GM18951 (cell line): ENCODE results near the gene CISH.

Source experiments
- POLR2A ChIP-seq: IDR thresholded peaks from 4 replicates; pipeline ENCODE4 v1.6.1; 2011; ENCODE audit warnings: mild to moderate bottlenecking; ENCODE audit not compliant: insufficient read length, insufficient read depth; ENCODE audit errors: extremely low read depth
- in situ Hi-C: fragments of 300-500 bp; cut with MboI; formaldehyde crosslinking; loops from one replicate; pipeline ENCODE4 v1.12.0; 2022; ENCODE audit warnings: low sequenced_read_pairs, mixed read lengths, inconsistent platforms; ENCODE audit not compliant: unreplicated experiment

The CISH gene

DNA sequence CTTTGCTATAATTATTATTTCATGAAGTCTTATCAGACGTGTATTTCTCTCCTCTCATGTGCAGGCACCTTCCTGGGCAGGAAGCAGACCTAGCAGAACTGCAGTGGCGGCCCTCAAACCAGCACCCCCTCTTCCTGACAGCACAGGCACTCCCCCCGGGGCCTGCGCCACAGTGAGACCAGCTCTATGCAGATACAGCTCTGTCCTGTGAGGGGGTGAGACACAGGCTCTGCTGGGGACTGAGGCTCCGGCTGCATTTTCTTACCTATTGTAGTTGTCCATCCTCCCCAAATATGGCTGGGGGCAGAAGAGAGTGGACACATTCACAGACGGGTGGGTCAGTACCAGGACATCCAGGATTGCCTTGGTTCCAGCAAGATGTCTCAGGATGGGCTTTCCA lies 5.0 kb downstream of the CISH start:
- in situ Hi-C loops: loop anchor here (25.0 kb wide), 1 partner anchor 781 kb away; the partner anchor contains the start of genes MANF and RBM15B
- no peak for TF ChIP-seq POLR2A

GRCh38 chr3:50605901-50606326 lies 5.7 kb downstream of the CISH start:
- TF ChIP-seq POLR2A: no peak
- in situ Hi-C loops: loop anchor here (25.0 kb wide), 1 partner anchor 781 kb away; the partner anchor contains the start of genes MANF and RBM15B

- in situ Hi-C loops: loop anchor here (25.0 kb wide), 1 partner anchor 782 kb away; the partner anchor contains the start of genes MANF and RBM15B
- TF ChIP-seq POLR2A: no peak
These were observed 6.7 kb downstream of the CISH start for GRCh38 chr3:50604628-50605588.

- TF ChIP-seq POLR2A: no peak
- in situ Hi-C loops: loop anchor here (25.0 kb wide), 1 partner anchor 783 kb away; the partner anchor contains the start of genes MANF and RBM15B
These were observed 7.4 kb downstream of the CISH start for GRCh38 chr3:50604110-50604621.

GRCh38 chr3:50603261-50604109 lies 8.1 kb downstream of the CISH start:
- in situ Hi-C loops: loop anchor here (25.0 kb wide), 1 partner anchor 784 kb away; the partner anchor contains the start of genes MANF and RBM15B
- no peak for TF ChIP-seq POLR2A

DNA sequence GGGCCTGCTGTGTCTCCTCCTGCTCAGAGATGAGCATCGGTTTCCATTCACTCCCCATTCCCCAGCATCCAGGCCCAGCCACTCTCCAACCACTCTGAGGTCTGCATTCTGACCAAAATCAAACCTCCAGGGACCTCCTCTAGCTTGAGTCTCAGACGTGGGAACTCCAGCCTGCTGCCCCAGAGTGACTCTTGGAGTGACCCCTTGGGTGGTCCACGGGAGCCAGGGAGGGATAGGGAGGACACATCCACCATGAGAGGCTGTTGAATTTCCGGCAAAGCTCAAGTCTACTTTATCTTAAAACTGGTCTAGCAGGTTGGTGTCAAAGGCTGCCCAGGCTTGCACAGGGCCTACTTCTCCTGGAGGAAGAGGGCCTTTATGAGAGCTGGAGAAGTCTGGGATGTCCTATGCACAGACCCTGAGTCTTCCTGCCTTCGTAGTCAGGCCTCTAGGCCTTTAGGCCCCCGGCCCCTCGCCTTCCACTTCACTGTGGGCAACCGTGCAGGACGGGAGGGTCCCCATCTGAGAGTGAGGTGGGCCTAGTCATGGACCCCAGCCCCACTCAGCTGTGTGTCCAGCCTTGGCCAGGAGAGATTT lies 8.9 kb downstream of the CISH start:
- no peak for TF ChIP-seq POLR2A
- in situ Hi-C loops: loop anchor here (25.0 kb wide), 1 partner anchor 785 kb away; the partner anchor contains the start of genes MANF and RBM15B

DNA sequence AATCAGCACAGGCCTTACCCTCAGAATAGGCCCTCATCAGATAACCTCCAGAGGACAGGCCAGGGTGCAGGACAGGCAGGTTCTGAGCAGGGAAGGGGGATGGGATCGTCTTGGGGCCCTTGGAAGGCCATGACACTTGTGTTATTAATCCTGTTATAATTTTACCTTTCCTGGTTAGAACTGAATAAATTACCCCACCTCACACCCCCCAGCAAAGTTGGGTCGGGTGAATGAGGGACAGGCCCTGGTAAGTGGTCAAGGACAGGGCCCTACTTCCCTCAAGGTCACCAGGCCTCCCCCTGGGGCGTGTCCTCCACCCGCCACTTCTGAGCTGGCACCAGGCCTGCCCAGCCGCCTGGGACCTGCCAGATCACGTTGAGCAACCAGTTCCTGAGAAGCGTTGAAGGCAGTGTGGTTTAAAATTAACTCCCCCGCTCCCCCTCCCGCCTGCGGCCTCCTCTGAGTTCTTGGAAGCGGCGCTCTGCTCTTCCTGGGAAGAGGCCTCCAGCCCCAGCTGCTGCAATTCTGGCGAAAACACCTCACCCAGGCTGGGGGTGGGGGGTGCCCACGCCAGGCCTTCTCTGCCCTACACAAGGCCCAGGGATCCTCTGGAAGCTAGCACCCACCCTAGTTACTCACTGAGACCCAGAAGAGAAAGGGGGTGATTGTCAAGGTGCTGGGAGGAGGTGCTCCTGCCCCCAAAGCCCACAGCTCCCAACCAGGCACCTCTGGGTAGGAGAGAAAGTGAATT lies 10.6 kb downstream of the CISH start:
- TF ChIP-seq POLR2A: peak; percentile 44
- in situ Hi-C loops: loop anchor here (25.0 kb wide), 1 partner anchor 786 kb away; the partner anchor contains the start of genes MANF and RBM15B

DNA sequence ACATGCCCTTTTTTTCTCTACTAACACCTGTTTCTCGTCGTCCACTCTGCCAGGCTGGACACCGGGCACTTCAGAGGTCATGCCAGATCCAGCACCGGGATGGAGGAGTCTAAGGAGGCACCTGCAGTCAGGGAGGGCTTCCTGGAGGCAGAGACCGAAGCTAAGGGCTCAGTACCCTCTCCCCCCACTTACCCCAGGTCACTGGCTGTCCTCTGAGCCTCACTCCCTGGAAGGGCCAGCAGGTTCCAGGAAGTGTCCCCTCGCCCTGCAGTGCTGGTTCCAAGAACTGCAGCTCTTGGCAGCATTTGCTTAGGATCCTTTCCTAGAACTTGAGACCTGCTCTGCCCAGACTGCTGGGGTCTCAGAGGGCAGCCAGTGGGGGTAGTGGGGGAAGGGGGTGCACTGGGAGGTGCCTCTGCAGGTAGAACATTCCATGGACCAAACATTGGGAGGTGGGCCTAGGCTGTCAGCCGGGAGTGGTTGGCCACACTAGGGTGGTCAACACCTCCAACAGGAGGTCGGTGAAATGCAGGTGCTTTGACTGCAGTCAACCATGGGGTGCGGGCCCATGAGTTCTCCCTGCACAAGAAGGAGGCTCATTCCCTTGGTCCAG lies 11.3 kb downstream of the CISH start:
- no peak for TF ChIP-seq POLR2A
- in situ Hi-C loops: loop anchor here (25.0 kb wide), 1 partner anchor 787 kb away; the partner anchor contains the start of genes MANF and RBM15B

- TF ChIP-seq POLR2A: no peak
- in situ Hi-C loops: loop anchor here (10.0 to 25.0 kb wide), 2 partner anchors 625 to 788 kb away; partner anchors contain the start of genes MANF and RBM15B
These were observed 11.9 kb downstream of the CISH start for GRCh38 chr3:50599716-50600118.

- in situ Hi-C loops: loop anchor here (10.0 kb wide), 1 partner anchor 624 kb away; no protein-coding TSS in a partner anchor
- TF ChIP-seq POLR2A: no peak
These were observed 12.4 kb downstream of the CISH start for GRCh38 chr3:50599115-50599715.

GRCh38 chr3:50594253-50594785 lies 17.3 kb downstream of the CISH start:
- no peak for TF ChIP-seq POLR2A
- in situ Hi-C loops: loop anchor here (10.0 kb wide), 1 partner anchor 620 kb away; no protein-coding TSS in a partner anchor
